Immature natural killer cell (primary cell): ENCODE measurements around the gene ADAMTSL3. TPM values are rescaled to one million over a fixed set of nuclear protein-coding genes. Genes with fewer than 3 reads are reported as not detected.

Experiments
- DNase-seq, 3 donors: peaks; one replicate each; pipeline ENCODE4 v3.0.0; 2022; ENCODE audit warnings: mixed read lengths in 1 of 3
- H3K27ac Mint-ChIP-seq, 6 donors: one replicate each; pipeline ENCODE4 v1.8.0; 2020; ENCODE audit warnings: mixed read lengths in 6 of 6, mild to moderate bottlenecking in 5 of 6, inconsistent platforms in 4 of 6, moderate library complexity in 3 of 6
- H3K27me3 Mint-ChIP-seq, 3 donors: one replicate each; pipeline ENCODE4 v1.8.0; 2020 to 2021; ENCODE audit warnings: low read depth in 3 of 3, mild to moderate bottlenecking in 3 of 3, mixed read lengths in 3 of 3, moderate library complexity in 3 of 3, inconsistent platforms in 1 of 3
- H3K36me3 Mint-ChIP-seq, 3 donors: one replicate each; pipeline ENCODE4 v1.8.0; 2020; ENCODE audit warnings: mixed read lengths in 3 of 3, inconsistent platforms in 2 of 3, mild to moderate bottlenecking in 2 of 3
- H3K4me1 Mint-ChIP-seq, 2 donors: one replicate each; pipeline ENCODE4 v1.8.0; 2020; ENCODE audit warnings: inconsistent platforms in 2 of 2, mild to moderate bottlenecking in 2 of 2, mixed read lengths in 2 of 2, moderate library complexity in 1 of 2
- H3K4me3 Mint-ChIP-seq, 5 donors: one replicate each; pipeline ENCODE4 v1.8.0; 2020; ENCODE audit warnings: mild to moderate bottlenecking in 5 of 5, mixed read lengths in 5 of 5, inconsistent platforms in 3 of 5, moderate library complexity in 3 of 5
- H3K9me3 Mint-ChIP-seq, 6 donors: one replicate each; pipeline ENCODE4 v1.8.0; 2020; ENCODE audit warnings: mild to moderate bottlenecking in 6 of 6, mixed read lengths in 6 of 6, inconsistent platforms in 4 of 6, moderate library complexity in 3 of 6
- polyA plus RNA-seq, 3 donors: library from polyadenylated mRNA; unstranded; fragments of 300-500 nt; fragmentation: Illumina TruSeq; gene quantifications; one replicate each; pipeline ENCODE4 v1.2.3, GENCODE V29; 2021

The ADAMTSL3 gene
- polyA plus RNA-seq, 3 donors from 2014 or later = not detected

GRCh38 chr15:83999396-84000135, 345.6 kb downstream of the ADAMTSL3 start:
- Mint-ChIP-seq H3K27ac (no peak overlapping the region), H3K36me3 (no peaks in the 10 kb centered on the region), H3K9me3 (peaks cover 0 to 10% (median 0%) of the 10 kb centered on the region in 6 donors), H3K4me1 (no peaks in the 10 kb centered on the region), H3K27me3 (peaks cover 0 to 9% (median 3%) of the 10 kb centered on the region in 3 donors), H3K4me3 (no peak overlapping the region)
- no peak for DNase-seq

DNA sequence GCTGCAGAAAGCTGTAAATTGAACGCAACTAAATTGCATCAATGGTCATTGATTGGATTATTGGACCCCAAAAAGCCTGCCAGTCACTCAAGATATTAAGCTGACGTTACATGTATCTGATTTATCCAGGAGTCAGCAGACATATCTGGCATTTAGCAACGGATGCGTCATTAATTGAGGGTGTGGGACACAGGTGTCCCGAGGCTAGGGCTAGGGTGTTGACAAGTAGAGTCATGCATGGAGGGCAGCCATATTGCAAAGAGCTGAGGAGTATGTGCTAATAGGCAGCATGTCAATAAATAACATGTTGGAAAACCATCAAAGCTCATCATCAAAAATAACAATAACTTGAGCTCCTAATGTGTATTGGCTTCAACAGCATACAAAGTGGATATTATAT, 347.1 kb downstream of the ADAMTSL3 start:
- H3K9me3 Mint-ChIP-seq = peaks cover 0 to 10% (median 0%) of the 10 kb centered on the region in 6 donors
- no peaks in the 10 kb centered on the region for H3K4me1 Mint-ChIP-seq
- no peak overlapping the region for H3K27ac Mint-ChIP-seq
- no peak for DNase-seq
- no peaks in the 10 kb centered on the region for H3K36me3 Mint-ChIP-seq
- H3K27me3 Mint-ChIP-seq = peaks cover 0 to 9% (median 3%) of the 10 kb centered on the region in 3 donors
- no peak overlapping the region for H3K4me3 Mint-ChIP-seq

DNA sequence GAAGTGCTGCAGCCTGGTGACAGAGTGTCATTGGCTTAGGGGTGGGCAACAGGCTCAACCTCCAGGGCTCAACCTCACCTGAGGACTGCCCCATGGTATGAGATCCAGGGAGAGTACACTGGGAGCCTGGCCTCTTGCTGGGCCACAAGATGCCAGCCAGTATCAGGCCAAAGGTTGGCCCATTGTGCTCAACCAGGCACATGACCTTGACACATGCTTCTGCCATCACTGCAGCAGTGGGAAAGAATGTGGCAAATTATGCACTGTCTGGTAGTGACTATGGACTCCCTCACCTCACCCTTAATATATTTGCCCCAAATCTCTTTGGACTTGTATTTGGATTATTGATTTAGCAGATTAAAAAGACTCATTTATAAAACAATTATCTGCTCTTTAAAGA, 347.7 kb downstream of the ADAMTSL3 start:
- Mint-ChIP-seq H3K36me3 (no peaks in the 10 kb centered on the region), H3K9me3 (peaks cover 0 to 10% (median 0%) of the 10 kb centered on the region in 6 donors), H3K4me1 (no peaks in the 10 kb centered on the region), H3K27ac (no peak overlapping the region), H3K27me3 (peaks cover under 1 to 9% (median 3%) of the 10 kb centered on the region in 3 donors), H3K4me3 (no peak overlapping the region)
- no peak for DNase-seq

DNA sequence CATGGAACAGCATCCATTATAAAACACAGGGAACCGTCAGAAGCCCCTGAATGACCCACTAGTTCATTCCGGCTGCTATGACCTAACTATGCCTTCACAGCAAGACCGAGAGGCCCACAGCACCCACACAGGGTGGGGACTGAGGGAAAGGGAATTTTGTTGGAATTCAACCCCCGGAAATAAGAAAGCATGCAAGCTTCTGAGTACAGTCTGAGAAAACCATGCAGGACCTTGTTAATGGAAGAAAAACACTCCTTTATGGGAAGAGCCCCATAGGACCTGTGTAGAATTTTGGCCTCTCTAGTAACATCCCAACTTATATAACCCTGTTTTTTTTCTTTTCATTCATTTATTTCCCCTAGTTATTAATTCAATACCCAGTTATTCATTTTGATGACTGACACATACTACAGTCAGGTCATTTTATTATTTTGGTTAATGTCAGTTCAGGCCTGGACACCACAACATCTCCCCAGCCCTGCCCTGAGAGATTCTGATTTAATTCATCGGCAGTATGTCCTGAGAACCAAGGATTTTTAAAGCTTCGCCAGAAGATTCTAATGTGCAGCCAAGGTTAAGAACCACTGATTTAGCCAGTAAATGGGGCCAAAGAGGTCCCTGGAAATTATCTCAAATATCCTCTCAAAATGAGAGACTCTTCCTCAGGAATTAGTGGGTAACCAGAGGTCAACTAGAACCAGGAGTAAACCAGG, 350.0 kb downstream of the ADAMTSL3 start:
- no peak overlapping the region for H3K4me3 Mint-ChIP-seq
- H3K27me3 Mint-ChIP-seq = peaks cover 1 to 9% (median 3%) of the 10 kb centered on the region in 3 donors
- H3K27ac Mint-ChIP-seq = no peak overlapping the region
- H3K4me1 Mint-ChIP-seq = no peaks in the 10 kb centered on the region
- no peaks in the 10 kb centered on the region for H3K36me3 Mint-ChIP-seq
- H3K9me3 Mint-ChIP-seq = peaks cover 0 to 8% (median 0%) of the 10 kb centered on the region in 6 donors
- no peak for DNase-seq

- Mint-ChIP-seq H3K9me3 (peaks cover 0 to 3% (median 0%) of the 10 kb centered on the region in 6 donors), H3K4me3 (no peak overlapping the region), H3K4me1 (no peaks in the 10 kb centered on the region), H3K27me3 (peaks cover 1 to 12% (median 3%) of the 10 kb centered on the region in 3 donors), H3K36me3 (no peaks in the 10 kb centered on the region), H3K27ac (no peak overlapping the region)
- DNase-seq = no peak
Measured at GRCh38 chr15:84006421-84006820, 352.5 kb downstream of the ADAMTSL3 start.

- Mint-ChIP-seq H3K9me3 (peaks cover 0 to 3% (median 0%) of the 10 kb centered on the region in 6 donors), H3K27ac (no peak overlapping the region)
Measured at GRCh38 chr15:84009616-84010015, 355.7 kb downstream of the ADAMTSL3 start.

GRCh38 chr15:84010246-84010645, 356.3 kb downstream of the ADAMTSL3 start:
- H3K4me1 Mint-ChIP-seq = no peaks in the 10 kb centered on the region
- peaks cover 0 to 3% (median 0%) of the 10 kb centered on the region in 6 donors for H3K9me3 Mint-ChIP-seq
- H3K27ac Mint-ChIP-seq = no peak overlapping the region
- DNase-seq = no peak
- no peaks in the 10 kb centered on the region for H3K36me3 Mint-ChIP-seq
- peaks cover 0 to 5% (median 3%) of the 10 kb centered on the region in 3 donors for H3K27me3 Mint-ChIP-seq
- no peak overlapping the region for H3K4me3 Mint-ChIP-seq

More at GRCh38 chr15:84009616-84010015, 355.7 kb downstream of the ADAMTSL3 start:
- no peak for DNase-seq
- Mint-ChIP-seq H3K27me3 (peaks cover 0 to 5% (median 3%) of the 10 kb centered on the region in 3 donors), H3K4me1 (no peaks in the 10 kb centered on the region), H3K4me3 (no peak overlapping the region), H3K36me3 (no peaks in the 10 kb centered on the region)

- Mint-ChIP-seq H3K9me3 (peaks cover 0 to 6% (median 0%) of the 10 kb centered on the region in 6 donors), H3K4me3 (no peak overlapping the region), H3K27me3 (peaks cover 0 to 5% (median 2%) of the 10 kb centered on the region in 3 donors), H3K36me3 (no peaks in the 10 kb centered on the region), H3K27ac (no peak overlapping the region), H3K4me1 (no peaks in the 10 kb centered on the region)
- no peak for DNase-seq
Measured at GRCh38 chr15:84016371-84016770, 362.4 kb downstream of the ADAMTSL3 start.

GRCh38 chr15:84022516-84022915, 368.6 kb downstream of the ADAMTSL3 start:
- peaks cover 2 to 9% (median 6%) of the 10 kb centered on the region in 3 donors for H3K27me3 Mint-ChIP-seq
- H3K27ac Mint-ChIP-seq = no peak overlapping the region
- H3K9me3 Mint-ChIP-seq = peaks cover 0 to 3% (median 0%) of the 10 kb centered on the region in 6 donors
- no peaks in the 10 kb centered on the region for H3K4me1 Mint-ChIP-seq
- no peak for DNase-seq
- no peak overlapping the region for H3K4me3 Mint-ChIP-seq
- no peaks in the 10 kb centered on the region for H3K36me3 Mint-ChIP-seq

- H3K36me3 Mint-ChIP-seq = no peaks in the 10 kb centered on the region
- DNase-seq = no peak
- H3K4me3 Mint-ChIP-seq = no peak overlapping the region
- peaks cover 2 to 9% (median 6%) of the 10 kb centered on the region in 3 donors for H3K27me3 Mint-ChIP-seq
- peaks cover 0 to 1% (median 0%) of the 10 kb centered on the region in 6 donors for H3K9me3 Mint-ChIP-seq
- H3K27ac Mint-ChIP-seq = no peak overlapping the region
- no peaks in the 10 kb centered on the region for H3K4me1 Mint-ChIP-seq
Measured at GRCh38 chr15:84023636-84024035, 369.7 kb downstream of the ADAMTSL3 start.

GRCh38 chr15:84033793-84034553, 380.1 kb downstream of the ADAMTSL3 start:
- Mint-ChIP-seq H3K27me3 (peaks cover 3 to 12% (median 5%) of the 10 kb centered on the region in 3 donors), H3K4me3 (no peak overlapping the region), H3K27ac (no peak overlapping the region), H3K36me3 (no peaks in the 10 kb centered on the region), H3K9me3 (peaks cover 0 to 7% (median 2%) of the 10 kb centered on the region in 6 donors), H3K4me1 (no peaks in the 10 kb centered on the region)
- no peak for DNase-seq

- Mint-ChIP-seq H3K27me3 (peaks cover 1 to 12% (median 5%) of the 10 kb centered on the region in 3 donors), H3K27ac (no peak overlapping the region), H3K4me3 (no peak overlapping the region), H3K9me3 (peaks cover 0 to 7% (median 0%) of the 10 kb centered on the region in 6 donors), H3K4me1 (no peaks in the 10 kb centered on the region), H3K36me3 (no peaks in the 10 kb centered on the region)
- DNase-seq = no peak
Measured at GRCh38 chr15:84034578-84035398, 380.9 kb downstream of the ADAMTSL3 start.

DNA sequence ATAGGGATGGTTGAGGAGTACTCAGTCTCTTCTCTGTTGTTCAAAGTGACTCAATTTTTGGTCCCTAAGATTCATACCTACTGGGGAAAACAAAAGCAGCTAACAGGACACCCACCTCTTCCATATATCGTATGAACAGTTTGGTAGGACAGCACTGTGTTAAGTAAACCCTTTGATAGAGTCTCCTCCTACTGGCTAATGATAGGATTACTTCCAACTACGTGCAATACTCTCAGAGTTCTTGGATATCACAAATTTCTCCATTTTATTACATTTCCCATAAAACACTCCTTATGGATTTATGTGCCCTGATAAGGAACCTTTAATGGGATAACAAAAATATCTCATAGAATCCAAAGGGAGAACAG, 381.5 kb downstream of the ADAMTSL3 start:
- peaks cover 0 to 7% (median 0%) of the 10 kb centered on the region in 6 donors for H3K9me3 Mint-ChIP-seq
- H3K4me3 Mint-ChIP-seq = no peak overlapping the region
- H3K36me3 Mint-ChIP-seq = no peaks in the 10 kb centered on the region
- H3K27ac Mint-ChIP-seq = no peak overlapping the region
- H3K27me3 Mint-ChIP-seq = peaks cover 1 to 12% (median 5%) of the 10 kb centered on the region in 3 donors
- H3K4me1 Mint-ChIP-seq = no peaks in the 10 kb centered on the region
- no peak for DNase-seq
